Activated CD4-positive, alpha-beta T cell treated with anti-CD3 and anti-CD28 coated beads, Interleukin-2, amount 10 ng/mL, durations not matched to agents 7 days and 5 days (primary cell): Measurements from ENCODE around the gene BRD1. TPM values are rescaled to one million over a fixed set of nuclear protein-coding genes. Genes with fewer than 3 reads are reported as not detected.
A peak's percentile ranks its signal among the peaks of the same experiment; 100 is the strongest.

Source experiments
- CTCF ChIA-PET: fragments of 350-600 bp; sonication (Branson Sonifier 250); formaldehyde crosslinking; loops from one replicate; lab custom pipeline; 2021; ENCODE audit warnings: antibody characterized with exemption; lab: Charles Lee
- POLR2A ChIA-PET: fragments of 350-600 bp; sonication (Branson Sonifier 250); formaldehyde crosslinking; loops from one replicate; lab custom pipeline; 2021; ENCODE audit warnings: antibody characterized with exemption; lab: Charles Lee
- DNase-seq: peaks from one replicate; pipeline ENCODE4 v3.0.0-alpha.2; 2020
- H3K27ac Mint-ChIP-seq: one replicate; pipeline ENCODE4 v1.8.0; 2021; ENCODE audit warnings: mild to moderate bottlenecking, moderate library complexity, mixed read lengths
- H3K27me3 Mint-ChIP-seq: one replicate; pipeline ENCODE4 v1.8.0; 2021; ENCODE audit warnings: mixed read lengths
- H3K36me3 Mint-ChIP-seq: one replicate; pipeline ENCODE4 v1.8.0; 2021; ENCODE audit warnings: low read depth, mixed read lengths
- H3K4me1 Mint-ChIP-seq: one replicate; pipeline ENCODE4 v1.8.0; 2021; ENCODE audit warnings: mixed read lengths
- H3K4me3 Mint-ChIP-seq: one replicate; pipeline ENCODE4 v1.8.0; 2021; ENCODE audit warnings: mild to moderate bottlenecking, moderate library complexity, mixed read lengths
- H3K9me3 Mint-ChIP-seq: one replicate; pipeline ENCODE4 v1.8.0; 2021; ENCODE audit warnings: mixed read lengths
- total RNA-seq, 2 experiments: library from RNA; stranded (reverse); gene quantifications; one replicate each; pipeline ENCODE4 v1.2.3, GENCODE V29; 2021

BRD1 gene
- total RNA-seq, 2 experiments from 2014 or later, result 46.9 to 49.2 TPM

DNA sequence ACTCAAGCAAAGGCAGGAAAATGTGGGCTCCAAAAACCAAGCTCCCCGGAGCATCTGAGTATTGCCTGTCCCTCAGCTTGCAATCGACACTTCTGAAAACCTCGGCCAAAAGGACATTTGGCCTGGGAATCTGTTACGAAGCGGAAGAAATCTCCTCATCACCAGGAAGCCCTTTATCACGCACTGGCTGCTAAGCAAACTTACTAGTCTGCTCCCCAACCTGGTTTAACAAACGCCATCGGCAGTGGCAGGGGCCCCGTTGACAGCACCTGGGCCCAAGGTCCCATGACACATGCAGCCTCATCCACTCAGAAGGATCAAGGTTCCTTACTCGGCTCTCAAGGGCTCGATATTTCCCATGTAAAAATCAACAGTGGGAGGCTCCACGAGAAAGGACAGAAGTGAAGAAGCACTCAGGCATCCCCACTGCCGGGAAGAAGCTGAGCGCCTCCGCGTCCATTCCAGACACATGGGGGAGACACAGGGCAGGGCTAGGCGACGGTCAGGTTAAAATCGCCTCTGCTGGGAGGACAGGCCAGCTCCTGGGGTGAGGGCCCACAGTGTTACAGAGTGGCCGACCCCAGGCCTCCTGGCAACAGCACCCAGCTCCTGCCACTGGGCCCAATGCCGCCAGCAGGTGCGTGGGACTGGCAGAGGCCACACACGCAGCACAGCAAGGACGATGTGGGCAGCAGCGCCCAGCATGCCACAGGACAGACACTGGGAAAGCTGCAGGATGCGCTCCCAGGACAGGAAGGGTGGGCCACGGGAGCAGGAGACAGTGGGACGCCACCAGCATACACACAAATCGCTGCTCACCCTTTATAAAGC is 27.1 kb downstream of the BRD1 start:
- Mint-ChIP-seq H3K36me3 (peaks cover 36% of the 10 kb centered on the region), H3K4me3 (no peak overlapping the region), H3K9me3 (no peaks in the 10 kb centered on the region), H3K27me3 (no peaks in the 10 kb centered on the region), H3K27ac (peak overlapping the region; percentile 38), H3K4me1 (peaks cover 14% of the 10 kb centered on the region)
- no peak for DNase-seq
- ChIA-PET CTCF (no interaction called here), POLR2A (no interaction called here)

DNA sequence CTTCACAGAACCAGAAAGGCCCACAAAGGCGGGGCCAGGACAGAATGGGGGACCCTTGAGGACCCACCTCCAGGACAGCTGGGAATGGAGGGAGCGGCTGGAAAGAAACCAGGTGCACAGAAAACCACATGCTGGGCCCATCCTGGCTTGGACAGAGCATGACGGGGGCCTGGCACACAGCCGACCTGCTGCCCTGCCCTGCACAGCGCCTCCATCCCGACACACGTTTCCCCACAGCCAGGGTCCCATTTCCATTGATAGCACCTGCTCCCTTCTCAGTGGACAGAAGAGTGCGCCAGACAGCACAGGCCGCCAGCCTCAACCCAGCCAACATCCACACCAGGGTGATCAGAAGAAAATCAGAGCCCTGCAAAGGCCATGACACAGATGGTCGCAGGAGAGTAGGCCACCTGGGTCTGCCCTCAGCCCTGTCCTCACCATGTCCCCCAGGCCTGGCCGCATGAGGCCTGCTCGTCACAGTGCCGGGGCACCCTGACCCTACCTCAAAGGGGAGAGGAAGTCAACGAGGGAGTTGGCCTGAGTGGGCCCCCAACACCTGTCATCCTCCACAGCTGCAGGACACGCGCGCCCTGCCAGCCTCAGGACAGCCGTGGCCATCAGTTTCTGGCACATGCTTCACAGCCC is 28.1 kb downstream of the BRD1 start:
- no peak overlapping the region for H3K27ac Mint-ChIP-seq
- POLR2A ChIA-PET, result no interaction called here
- H3K4me1 Mint-ChIP-seq, result peaks cover 16% of the 10 kb centered on the region
- CTCF ChIA-PET, result no interaction called here
- H3K36me3 Mint-ChIP-seq, result peaks cover 44% of the 10 kb centered on the region
- no peaks in the 10 kb centered on the region for H3K27me3 Mint-ChIP-seq
- no peak overlapping the region for H3K4me3 Mint-ChIP-seq
- H3K9me3 Mint-ChIP-seq, result no peaks in the 10 kb centered on the region
- no peak for DNase-seq

DNA sequence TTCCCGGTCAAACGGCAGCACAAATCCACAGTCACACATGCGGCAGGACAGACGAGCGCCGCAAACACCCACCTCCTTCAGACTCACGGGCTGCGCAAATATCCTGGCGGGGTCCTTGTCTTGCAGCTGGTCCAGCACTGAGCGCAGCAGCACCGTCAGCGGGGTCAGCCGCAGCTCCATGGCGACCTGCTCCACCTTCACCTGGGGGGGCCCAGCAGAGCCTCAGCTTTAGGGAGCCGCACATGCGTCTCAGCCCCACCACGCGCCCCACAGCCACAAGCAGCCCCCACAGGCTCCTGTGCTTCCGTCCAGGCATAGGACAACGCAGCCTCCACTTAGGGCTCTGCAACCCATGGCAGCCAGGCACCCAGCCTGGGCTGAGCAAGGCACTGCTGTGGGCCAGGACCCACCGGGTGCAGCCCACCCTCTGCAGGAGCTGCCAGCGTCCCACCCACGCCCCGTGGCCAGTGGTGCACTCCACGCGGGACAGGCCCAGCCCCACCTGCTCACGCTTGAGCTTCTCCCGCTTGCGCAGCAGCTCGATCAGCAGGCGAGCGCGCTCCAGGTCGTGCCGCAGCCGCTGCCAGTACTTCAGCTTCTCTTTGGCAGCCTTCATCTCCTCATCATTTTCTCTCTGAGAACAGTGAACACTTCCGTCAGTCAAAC is 29.1 kb downstream of the BRD1 start:
- DNase-seq, result no peak
- POLR2A ChIA-PET, result no interaction called here
- Mint-ChIP-seq H3K9me3 (no peaks in the 10 kb centered on the region), H3K4me3 (no peak overlapping the region), H3K27ac (no peak overlapping the region), H3K4me1 (peaks cover 12% of the 10 kb centered on the region), H3K36me3 (peaks cover 42% of the 10 kb centered on the region), H3K27me3 (no peaks in the 10 kb centered on the region)
- CTCF ChIA-PET, result no interaction called here

DNA sequence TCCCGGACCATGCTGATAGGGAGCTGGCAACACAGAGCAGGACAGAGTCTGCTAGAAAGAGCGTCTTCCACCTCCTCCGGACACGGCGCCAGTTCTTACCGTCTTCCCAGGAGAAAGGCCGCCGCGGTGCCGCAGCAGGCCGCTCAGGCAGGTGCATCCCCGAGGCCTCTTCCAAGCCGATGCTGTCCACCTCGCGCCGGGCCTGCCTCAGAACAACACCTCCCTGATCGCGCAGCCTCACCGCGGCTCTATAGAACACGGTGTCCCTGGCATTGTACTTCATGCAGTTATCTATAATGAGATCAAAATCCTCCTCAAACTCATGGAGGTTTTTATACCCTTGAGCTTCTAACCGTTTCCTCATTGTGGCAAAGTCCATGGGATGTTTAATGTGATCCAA is 30.0 kb downstream of the BRD1 start:
- Mint-ChIP-seq H3K27me3 (no peaks in the 10 kb centered on the region), H3K36me3 (peaks cover 45% of the 10 kb centered on the region), H3K27ac (no peak overlapping the region), H3K9me3 (no peaks in the 10 kb centered on the region), H3K4me1 (peaks cover 16% of the 10 kb centered on the region), H3K4me3 (no peak overlapping the region)
- no peak for DNase-seq
- POLR2A ChIA-PET, result no interaction called here
- CTCF ChIA-PET, result interaction anchor here (0.6 kb wide), 1 partner anchor 33 kb away, joined by 3 read pairs; no protein-coding TSS in a partner anchor

DNA sequence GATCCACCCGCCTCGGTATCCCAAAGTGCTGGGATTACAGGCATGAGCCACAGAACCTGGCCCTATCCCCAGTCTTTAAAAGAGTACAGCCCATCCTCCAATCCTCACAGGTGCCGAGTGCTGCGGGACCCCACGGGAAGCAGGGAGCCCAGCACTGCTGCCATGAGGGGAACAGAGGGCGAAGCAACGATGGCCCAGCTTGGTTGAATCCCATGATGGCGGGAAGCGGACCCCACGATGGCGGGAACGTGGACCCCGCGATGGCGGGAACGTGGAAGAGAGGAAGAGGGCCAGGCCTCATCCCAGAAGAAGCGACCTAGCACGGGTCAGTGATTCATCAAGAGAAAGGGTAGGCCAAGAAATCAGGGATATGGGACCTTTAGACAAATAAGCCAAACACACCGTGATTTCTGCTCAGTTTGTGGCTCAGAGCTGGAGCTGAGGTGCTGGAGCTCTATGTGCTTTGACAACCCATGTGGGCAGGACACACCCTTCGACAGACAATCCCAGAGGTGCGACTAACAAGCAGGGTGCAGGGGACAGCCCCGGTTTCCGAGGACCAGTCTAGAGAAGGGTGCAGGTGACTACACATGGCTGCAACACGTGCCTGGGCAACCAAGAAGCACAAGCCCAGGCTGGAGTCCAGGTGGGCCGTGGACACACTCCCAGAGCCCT is 30.9 kb downstream of the BRD1 start:
- ChIA-PET POLR2A (no interaction called here), CTCF (interaction anchor here (1.3 kb wide), 1 partner anchor 92 kb away, joined by 3 read pairs; no protein-coding TSS in a partner anchor)
- Mint-ChIP-seq H3K27ac (no peak overlapping the region), H3K36me3 (peaks cover 46% of the 10 kb centered on the region), H3K4me1 (peaks cover 24% of the 10 kb centered on the region), H3K27me3 (no peaks in the 10 kb centered on the region), H3K9me3 (no peaks in the 10 kb centered on the region), H3K4me3 (no peak overlapping the region)
- no peak for DNase-seq

DNA sequence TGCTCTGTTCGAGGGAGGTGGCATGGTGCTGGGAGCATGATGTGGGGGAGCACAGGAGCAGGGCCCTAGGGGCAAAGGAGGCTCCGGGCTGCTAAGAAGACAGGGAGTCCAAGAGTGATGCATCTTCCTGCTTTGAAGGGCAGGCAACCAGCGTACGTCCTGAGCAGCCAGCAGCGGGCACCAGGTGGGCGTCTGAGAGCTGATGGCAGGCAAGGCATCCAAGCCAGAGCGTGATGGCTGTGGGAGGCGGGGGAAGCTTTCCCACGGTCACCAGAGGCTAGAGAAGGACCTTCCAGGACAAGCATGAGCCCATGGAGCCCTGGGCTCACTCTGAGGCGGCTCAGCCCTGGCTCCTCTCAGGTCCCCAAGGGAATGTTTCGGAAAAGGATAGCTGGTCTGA is 32.2 kb downstream of the BRD1 start:
- POLR2A ChIA-PET, result no interaction called here
- CTCF ChIA-PET, result interaction anchor here (1.3 kb wide), 1 partner anchor 93 kb away, joined by 3 read pairs; no protein-coding TSS in a partner anchor
- Mint-ChIP-seq H3K4me1 (peaks cover 32% of the 10 kb centered on the region), H3K36me3 (peaks cover 52% of the 10 kb centered on the region), H3K9me3 (no peaks in the 10 kb centered on the region), H3K27me3 (no peaks in the 10 kb centered on the region), H3K27ac (peak overlapping the region; percentile 22), H3K4me3 (no peak overlapping the region)
- no peak for DNase-seq

DNA sequence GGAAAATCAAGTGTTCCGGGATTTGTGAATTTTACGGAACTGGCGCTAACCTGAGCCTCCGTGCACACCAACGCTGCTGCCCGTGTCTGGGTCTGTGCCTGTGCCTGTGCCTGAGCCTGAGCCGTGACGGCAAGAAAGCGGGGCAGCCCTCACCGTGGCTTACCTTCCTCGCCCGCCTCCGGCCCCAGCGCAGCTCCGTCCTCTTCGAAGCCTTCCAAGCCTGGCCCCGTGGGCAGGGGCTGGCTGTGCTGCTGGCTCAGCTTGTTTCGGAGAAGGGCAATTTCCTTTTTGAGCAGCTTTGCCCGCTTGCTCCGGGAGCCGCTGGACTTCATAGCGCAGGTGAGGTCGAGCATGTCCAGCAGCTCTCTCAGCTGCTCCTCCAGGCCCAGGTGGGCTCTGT is 33.8 kb downstream of the BRD1 start:
- peaks cover 55% of the 10 kb centered on the region for H3K36me3 Mint-ChIP-seq
- no peaks in the 10 kb centered on the region for H3K27me3 Mint-ChIP-seq

DNA sequence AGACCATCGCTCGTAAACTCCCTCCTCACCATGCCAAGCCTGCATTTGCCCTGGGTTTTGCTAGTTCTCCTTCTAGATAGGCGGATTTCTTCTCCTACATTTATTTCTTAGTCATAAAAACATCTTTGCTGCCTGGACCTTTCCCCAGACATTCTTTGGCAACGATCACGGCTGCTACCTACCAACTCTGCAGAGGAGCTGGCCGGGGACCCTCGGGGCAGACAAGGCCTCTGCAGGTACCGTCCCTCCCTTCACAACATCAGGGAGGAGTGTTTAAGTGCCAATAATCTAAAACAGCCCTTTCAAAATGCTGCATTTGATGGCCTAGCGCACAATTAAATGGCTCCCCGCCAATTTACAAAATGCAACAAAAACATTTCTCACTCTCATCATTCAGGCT is 34.4 kb downstream of the BRD1 start:
- ChIA-PET CTCF (no interaction called here), POLR2A (no interaction called here)
- H3K4me3 Mint-ChIP-seq, result no peak overlapping the region
- H3K36me3 Mint-ChIP-seq, result peaks cover 55% of the 10 kb centered on the region
- no peak overlapping the region for H3K27ac Mint-ChIP-seq
- no peaks in the 10 kb centered on the region for H3K27me3 Mint-ChIP-seq
- peaks cover 54% of the 10 kb centered on the region for H3K4me1 Mint-ChIP-seq
- no peaks in the 10 kb centered on the region for H3K9me3 Mint-ChIP-seq
- no peak for DNase-seq

More for the DNA sequence above, 33.8 kb downstream of the BRD1 start:
- Mint-ChIP-seq H3K4me1 (peaks cover 48% of the 10 kb centered on the region), H3K4me3 (no peak overlapping the region), H3K27ac (no peak overlapping the region), H3K9me3 (no peaks in the 10 kb centered on the region)
- no peak for DNase-seq
- ChIA-PET CTCF (no interaction called here), POLR2A (no interaction called here)

DNA sequence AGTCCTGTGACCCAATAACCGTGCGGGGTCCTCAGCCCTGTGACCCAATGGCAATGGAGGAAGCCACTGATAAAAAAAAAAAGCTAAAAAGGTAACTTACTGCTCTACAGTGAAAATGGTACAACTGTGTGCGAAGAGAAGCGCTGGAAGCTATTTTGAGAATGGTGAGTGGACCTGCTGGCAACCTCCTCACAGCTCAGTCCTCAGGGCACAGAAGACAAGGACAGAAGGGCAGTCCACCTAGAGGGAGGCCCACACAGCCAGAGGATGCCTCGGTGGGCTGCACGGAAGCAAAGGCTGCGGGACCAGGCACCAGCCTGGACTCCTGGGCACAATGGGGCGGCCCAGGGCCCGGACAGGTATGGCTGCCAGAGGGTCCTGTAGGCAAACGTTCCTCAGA is 35.6 kb downstream of the BRD1 start:
- H3K4me1 Mint-ChIP-seq, result peaks cover 63% of the 10 kb centered on the region
- no peak overlapping the region for H3K4me3 Mint-ChIP-seq
- DNase-seq, result no peak
- peak overlapping the region; percentile 60 for H3K27ac Mint-ChIP-seq
- no peaks in the 10 kb centered on the region for H3K27me3 Mint-ChIP-seq
- ChIA-PET CTCF (interaction anchor here (0.6 kb wide), 2 partner anchors 113 to 525 kb away, joined by 3 to 5 read pairs; no protein-coding TSS in a partner anchor), POLR2A (no interaction called here)
- peaks cover 56% of the 10 kb centered on the region for H3K36me3 Mint-ChIP-seq
- no peaks in the 10 kb centered on the region for H3K9me3 Mint-ChIP-seq

DNA sequence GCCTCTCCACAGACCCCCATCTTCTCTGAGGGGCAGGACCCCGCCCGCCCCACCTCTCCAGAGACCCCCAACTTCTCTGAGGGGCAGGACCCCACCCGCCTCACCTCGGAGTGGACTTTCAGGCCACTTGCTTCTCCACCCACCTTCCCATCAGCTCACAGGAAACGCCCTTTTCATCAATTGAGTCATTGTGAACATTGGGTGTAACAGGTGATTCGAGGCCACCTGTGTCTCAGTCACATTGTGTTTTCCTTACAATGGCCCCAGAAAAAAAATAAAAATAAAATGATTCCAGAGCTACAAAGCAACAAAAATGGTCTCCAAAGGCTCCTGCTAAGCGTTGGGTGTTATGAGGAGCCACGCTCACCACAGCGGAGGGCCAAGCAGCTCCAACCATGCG is 36.0 kb downstream of the BRD1 start:
- ChIA-PET CTCF (no interaction called here), POLR2A (no interaction called here)
- Mint-ChIP-seq H3K4me1 (peaks cover 65% of the 10 kb centered on the region), H3K9me3 (no peaks in the 10 kb centered on the region), H3K36me3 (peaks cover 56% of the 10 kb centered on the region), H3K27ac (peak overlapping the region; percentile 31), H3K4me3 (no peak overlapping the region), H3K27me3 (no peaks in the 10 kb centered on the region)
- no peak for DNase-seq

DNA sequence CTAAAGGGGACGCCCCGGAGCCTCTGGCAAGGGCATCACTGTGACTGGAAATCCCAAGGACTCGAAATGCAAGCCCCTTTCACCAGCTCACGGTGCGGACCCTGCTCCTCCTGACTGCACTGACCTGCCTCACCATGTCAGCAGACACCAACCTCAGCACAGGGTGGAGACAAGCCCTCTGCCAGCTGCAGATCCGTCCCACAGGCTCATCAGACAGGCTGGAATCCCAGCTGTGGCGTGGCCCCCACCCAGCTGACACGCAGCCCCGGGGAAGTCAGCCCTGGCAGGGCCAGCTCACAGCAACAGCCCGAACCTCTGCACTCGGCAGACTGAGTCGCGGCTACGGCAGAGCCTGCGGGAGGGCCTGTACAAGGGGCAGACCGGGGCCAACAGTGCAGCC is 36.8 kb downstream of the BRD1 start:
- ChIA-PET CTCF (no interaction called here), POLR2A (no interaction called here)
- peaks cover 61% of the 10 kb centered on the region for H3K36me3 Mint-ChIP-seq
- H3K27ac Mint-ChIP-seq, result peak overlapping the region; percentile 84
- H3K4me3 Mint-ChIP-seq, result no peak overlapping the region
- H3K27me3 Mint-ChIP-seq, result no peaks in the 10 kb centered on the region
- H3K9me3 Mint-ChIP-seq, result no peaks in the 10 kb centered on the region
- H3K4me1 Mint-ChIP-seq, result peaks cover 71% of the 10 kb centered on the region
- no peak for DNase-seq

DNA sequence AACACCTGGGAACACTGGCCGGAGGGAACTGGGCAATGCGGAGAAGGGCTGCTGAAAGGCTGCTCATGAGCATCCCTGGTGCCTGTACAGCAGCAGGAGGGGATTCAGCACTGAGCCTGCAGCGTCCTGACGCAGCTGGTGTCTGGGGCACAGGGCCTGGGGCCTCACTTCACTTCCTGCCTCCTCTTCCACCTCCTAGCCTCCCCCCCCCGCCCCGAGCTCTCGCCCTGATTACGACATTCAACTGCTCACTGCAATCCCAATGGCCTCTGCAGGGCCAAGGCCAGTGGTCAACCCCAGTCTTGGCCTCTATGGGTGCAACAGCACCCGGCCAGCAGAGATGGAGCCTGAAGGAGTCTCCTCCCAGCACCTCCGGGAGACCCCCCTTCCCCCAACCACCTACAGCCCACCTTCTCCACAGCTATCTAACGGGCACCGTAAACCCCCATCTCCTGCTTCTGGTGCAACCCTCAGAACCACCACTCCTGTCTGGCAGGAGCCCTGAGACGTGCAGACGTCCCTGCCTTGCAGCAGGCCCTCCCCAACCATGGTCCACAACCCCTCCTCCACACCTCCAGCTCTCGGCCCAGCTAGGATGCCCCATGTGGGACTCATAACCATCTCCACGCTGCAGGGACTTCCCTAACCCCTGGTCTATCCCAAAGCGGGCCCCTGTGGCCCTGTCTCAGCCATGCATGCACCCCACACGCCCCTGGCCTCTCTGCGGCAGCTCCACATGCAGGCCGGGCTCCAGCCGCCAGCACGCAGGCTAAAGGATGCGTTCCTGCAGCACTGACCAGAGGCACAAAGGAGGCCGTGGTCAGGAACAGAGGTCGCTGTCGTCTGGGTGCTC is 38.2 kb downstream of the BRD1 start:
- CTCF ChIA-PET, result no interaction called here

More for the DNA sequence above, 38.2 kb downstream of the BRD1 start:
- peak; percentile 45 for DNase-seq
- POLR2A ChIA-PET, result interaction anchor here (0.6 kb wide), 1 partner anchor 201 kb away, joined by 3 read pairs; no protein-coding TSS in a partner anchor
- peak overlapping the region; percentile 84 for H3K27ac Mint-ChIP-seq
- peak overlapping the region; percentile 38 for H3K4me3 Mint-ChIP-seq
- H3K36me3 Mint-ChIP-seq, result peaks cover 48% of the 10 kb centered on the region
- no peaks in the 10 kb centered on the region for H3K9me3 Mint-ChIP-seq
- no peaks in the 10 kb centered on the region for H3K27me3 Mint-ChIP-seq
- peaks cover 66% of the 10 kb centered on the region for H3K4me1 Mint-ChIP-seq
